GM10248 (cell line): ENCODE results near the gene MRPL48.

Experiments used
- CTCF ChIA-PET: fragments of 300-600 bp; sonication (Branson Sonifier 250); formaldehyde crosslinking; extraction: SDS; loops from one replicate; lab custom pipeline; 2021; ENCODE audit warnings: antibody characterized with exemption; lab: Yijun Ruan, JAX
- POLR2A ChIA-PET: fragments of 350-650 bp; sonication (Branson Sonifier 250); formaldehyde crosslinking; extraction: SDS; loops from one replicate; lab custom pipeline; 2020; ENCODE audit warnings: antibody characterized with exemption; lab: Yijun Ruan, JAX
- DNase-seq: peaks from one replicate; pipeline ENCODE4 v3.0.0; 2012; ENCODE audit errors: extremely low spot score
- TF ChIP-seq, protein P1 (sequence below): IDR thresholded peaks from 2 replicates; pipeline ENCODE4 v1.5.1; 2012; ENCODE audit warnings: mild to moderate bottlenecking, low read depth; ENCODE audit errors: extremely low read depth, missing control alignments, control extremely low read depth

The MRPL48 gene

DNA sequence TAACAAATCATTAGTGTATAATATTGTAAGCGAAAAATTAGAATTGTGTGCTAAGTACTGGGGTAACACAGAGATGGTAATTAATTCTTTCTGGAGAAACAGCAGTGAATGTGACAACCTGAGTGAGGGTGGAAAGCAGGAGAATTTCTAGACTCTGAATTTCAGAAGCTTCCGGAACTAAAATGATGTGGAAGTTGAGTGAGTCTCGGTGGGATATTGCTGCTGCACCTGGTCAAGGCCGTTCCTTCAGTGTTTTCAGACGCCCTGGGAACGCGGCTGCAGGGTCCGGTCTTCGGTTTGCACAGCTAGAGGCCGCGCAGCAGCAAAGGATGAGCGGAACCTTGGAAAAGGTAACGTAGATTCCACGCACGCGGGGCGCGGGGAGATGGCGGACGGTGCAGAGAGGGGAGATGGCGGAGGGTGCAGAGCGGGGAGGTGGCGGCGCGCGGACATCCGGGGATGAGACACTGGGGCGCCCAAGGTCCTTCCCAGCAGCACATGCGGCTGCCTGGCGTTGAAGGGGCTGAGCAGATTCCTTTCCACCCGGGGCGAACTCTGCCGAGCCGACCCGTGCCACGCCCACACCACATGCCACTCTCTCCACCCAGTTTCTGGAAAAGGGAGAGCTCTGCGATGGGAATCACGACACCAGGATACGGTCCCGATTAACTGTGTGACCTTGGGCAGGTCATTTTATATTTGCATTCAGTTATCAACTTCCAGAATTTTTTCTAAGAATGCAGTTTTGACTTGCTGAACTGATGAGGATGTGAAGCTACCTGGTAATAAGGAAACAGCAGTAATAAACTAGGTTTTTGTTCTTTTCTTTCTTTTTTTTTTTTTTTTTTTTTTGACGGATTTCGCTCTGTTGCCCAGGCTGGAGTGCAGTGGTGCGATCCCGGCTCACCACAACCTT lies at the start of gene MRPL48:
TSS of gene MRPL48 (plus strand) at position 232 of the 916 bp plus-strand sequence. CDS start at position 330, 98 bp downstream.
- TF ChIP-seq, protein P1, sequence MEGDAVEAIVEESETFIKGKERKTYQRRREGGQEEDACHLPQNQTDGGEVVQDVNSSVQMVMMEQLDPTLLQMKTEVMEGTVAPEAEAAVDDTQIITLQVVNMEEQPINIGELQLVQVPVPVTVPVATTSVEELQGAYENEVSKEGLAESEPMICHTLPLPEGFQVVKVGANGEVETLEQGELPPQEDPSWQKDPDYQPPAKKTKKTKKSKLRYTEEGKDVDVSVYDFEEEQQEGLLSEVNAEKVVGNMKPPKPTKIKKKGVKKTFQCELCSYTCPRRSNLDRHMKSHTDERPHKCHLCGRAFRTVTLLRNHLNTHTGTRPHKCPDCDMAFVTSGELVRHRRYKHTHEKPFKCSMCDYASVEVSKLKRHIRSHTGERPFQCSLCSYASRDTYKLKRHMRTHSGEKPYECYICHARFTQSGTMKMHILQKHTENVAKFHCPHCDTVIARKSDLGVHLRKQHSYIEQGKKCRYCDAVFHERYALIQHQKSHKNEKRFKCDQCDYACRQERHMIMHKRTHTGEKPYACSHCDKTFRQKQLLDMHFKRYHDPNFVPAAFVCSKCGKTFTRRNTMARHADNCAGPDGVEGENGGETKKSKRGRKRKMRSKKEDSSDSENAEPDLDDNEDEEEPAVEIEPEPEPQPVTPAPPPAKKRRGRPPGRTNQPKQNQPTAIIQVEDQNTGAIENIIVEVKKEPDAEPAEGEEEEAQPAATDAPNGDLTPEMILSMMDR = no peak
- ChIA-PET POLR2A (interaction anchor here (1.0 to 1.4 kb wide), 2 partner anchors 8 to 27 kb away, joined by 5 to 6 read pairs; partner anchors contain the start of gene RAB6A), CTCF (interaction anchor here (0.9 to 1.9 kb wide), 4 partner anchors 9 to 27 kb away, joined by 3 to 6 read pairs (median 4); partner anchors contain the start of gene RAB6A)
- peak; percentile 95 for DNase-seq

DNA sequence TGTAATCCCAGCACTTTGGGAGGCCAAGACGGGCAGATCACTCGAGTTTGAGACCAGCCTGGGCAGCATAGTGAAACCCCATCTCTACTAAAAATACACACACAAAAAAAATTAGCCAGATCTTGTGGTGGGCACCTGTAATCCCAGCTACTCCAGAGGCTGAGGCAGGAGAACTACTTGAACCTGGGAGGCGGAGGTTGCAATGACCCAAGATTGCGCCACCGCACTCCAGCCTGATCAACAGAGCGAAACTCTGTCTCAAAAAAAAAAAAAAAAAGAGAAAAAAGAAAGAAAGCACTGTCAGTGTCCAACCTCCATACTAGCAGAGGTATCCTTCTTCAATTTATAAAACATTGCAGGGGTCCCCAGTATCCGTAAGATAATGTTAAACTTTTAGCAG lies 44.6 kb upstream of the MRPL48 start:
- POLR2A ChIA-PET = no interaction called here
- CTCF ChIA-PET = interaction anchor here (1.2 to 1.7 kb wide), 2 partner anchors 10 to 13 kb away, joined by 4 read pairs; no protein-coding TSS in a partner anchor
- no peak for DNase-seq
- TF ChIP-seq, protein P1 = no peak

DNA sequence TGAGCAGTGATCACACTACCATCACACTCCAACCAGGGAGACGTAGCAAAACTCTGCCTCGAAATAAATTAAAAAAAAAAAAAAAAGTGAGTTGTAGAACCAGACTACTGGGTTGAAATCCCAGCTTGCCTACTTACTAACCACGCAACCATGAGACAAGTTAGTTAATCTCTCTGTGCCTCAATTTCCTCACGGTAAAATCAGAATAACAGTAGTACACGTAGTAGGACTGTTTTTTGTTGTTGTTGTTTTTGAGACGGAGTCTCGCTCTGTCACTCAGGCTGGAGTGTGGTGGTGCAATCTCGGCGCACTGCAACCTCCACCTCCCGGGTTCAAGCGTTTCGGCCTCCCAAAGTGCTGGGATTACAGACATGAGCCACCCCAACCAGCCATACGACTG lies 41.0 kb upstream of the MRPL48 start:
- CTCF ChIA-PET = interaction anchor here (1.3 kb wide), 1 partner anchor 14 kb away, joined by 3 read pairs; the partner anchor contains the start of gene RAB6A
- TF ChIP-seq, protein P1 = no peak
- no peak for DNase-seq
- POLR2A ChIA-PET = no interaction called here

DNA sequence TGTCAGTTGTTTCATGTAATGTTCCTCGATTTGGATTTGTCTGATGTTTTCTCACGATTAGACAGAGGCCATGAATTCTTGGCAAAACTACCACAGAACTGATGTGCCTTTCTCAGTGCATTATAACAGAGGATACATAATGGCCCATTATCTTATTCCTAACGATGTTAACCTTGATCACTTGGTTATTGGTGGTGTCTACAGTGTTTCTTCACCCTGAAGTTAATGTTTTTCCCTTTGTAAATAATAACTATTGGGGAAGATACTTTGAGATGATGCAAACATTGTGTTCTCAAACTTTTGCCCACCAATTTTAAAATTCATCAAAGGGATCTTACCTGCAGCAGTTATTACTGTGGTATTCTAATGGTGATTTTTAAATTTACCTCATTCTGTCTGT lies 39.9 kb upstream of the MRPL48 start:
- TF ChIP-seq, protein P1 = no peak
- DNase-seq = no peak
- ChIA-PET CTCF (interaction anchor here (2.5 kb wide), 1 partner anchor 11 kb away, joined by 9 read pairs; no protein-coding TSS in a partner anchor), POLR2A (no interaction called here)

DNA sequence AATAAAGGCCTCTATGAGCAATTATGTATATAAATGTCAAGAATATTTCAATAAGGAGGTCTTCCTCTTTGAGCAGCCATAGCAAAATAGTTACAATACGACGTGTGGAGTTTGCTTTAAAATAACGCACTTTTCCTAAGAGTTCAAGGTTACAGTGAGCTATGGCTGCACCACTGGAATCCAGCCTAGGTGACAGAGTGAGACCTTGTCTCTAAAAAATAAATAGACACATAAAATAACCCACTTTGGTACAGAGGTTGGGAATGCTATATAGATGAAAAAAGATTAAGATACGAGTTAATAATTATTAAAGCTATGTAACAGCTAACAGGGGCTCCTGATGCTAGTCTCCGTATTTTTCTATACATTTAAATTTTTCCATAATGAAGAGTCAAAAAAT lies 39.4 kb upstream of the MRPL48 start:
- no peak for DNase-seq
- POLR2A ChIA-PET = no interaction called here
- CTCF ChIA-PET = interaction anchor here (2.5 kb wide), 1 partner anchor 10 kb away, joined by 9 read pairs; no protein-coding TSS in a partner anchor

DNA sequence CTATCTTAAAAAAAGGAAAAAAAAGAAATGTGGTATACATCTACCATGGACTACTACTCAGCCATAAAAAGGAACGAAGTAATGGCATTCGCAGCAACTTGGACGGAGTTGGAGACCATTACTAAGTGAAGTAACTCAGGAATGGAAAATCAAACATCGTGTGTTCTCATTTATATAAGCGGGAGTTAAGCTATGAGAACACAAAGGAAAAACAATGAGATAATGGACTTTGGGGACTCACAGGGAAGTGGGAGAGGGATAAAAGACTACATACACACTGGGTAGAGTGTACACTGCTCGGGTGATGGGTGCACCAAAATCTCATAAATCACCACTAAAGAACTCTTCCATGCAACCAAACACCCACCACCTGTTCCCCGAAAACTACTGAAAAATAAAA lies 38.6 kb upstream of the MRPL48 start:
- TF ChIP-seq, protein P1 = no peak
- POLR2A ChIA-PET = no interaction called here
- CTCF ChIA-PET = interaction anchor here (1.3 to 2.5 kb wide), 2 partner anchors 9 to 20 kb away, joined by 3 to 9 read pairs; no protein-coding TSS in a partner anchor

More for the DNA sequence above, 39.4 kb upstream of the MRPL48 start:
- TF ChIP-seq, protein P1 = no peak

More for the DNA sequence above, 38.6 kb upstream of the MRPL48 start:
- no peak for DNase-seq
